Spleen (tissue), 7 donors: ENCODE results near the gene ALKBH8.
"Not testable (repeated sequence)": the region's sequence is repeated elsewhere in the genome, so short reads cannot be mapped to it uniquely, and the experiment has no call there.

Source experiments
- CTCF ChIP-seq, 11 experiments: fragments of 200-600 bp in 7 of 11; fragments of 450-650 bp in 4 of 11; sonication (generic) in 4 of 11; IDR thresholded peaks in 8 of 11; conservative IDR thresholded peaks in 3 of 11; 1 replicate in 7 of 11; 2 replicates in 4 of 11; pipeline versions ENCODE4 v1.4.0 to v1.8.0; 2016 to 2021; ENCODE audit warnings: antibody characterized with exemption in 11 of 11, inconsistent platforms in 4 of 11, mild to moderate bottlenecking in 1 of 11
- POLR2A ChIP-seq, 3 donors: fragments of 450-650 bp; IDR thresholded peaks; one replicate each; pipeline ENCODE4 v1.5.1; 2017; ENCODE audit warnings: antibody characterized with exemption in 3 of 3, mild to moderate bottlenecking in 1 of 3
- POLR2AphosphoS5 ChIP-seq, 3 donors: sonication (generic); formaldehyde crosslinking; IDR thresholded peaks; one replicate each; pipeline ENCODE4 v1.5.1; 2017; ENCODE audit warnings: antibody characterized with exemption in 3 of 3
- donor health status: DM: no; HTN: no; CAD: no; lungs with moderate emphysema.
- donor health status: DM: no; HTN: no; CAD: no.
- donor health status: DM: no; HTN: no; CAD: no.

DNA sequence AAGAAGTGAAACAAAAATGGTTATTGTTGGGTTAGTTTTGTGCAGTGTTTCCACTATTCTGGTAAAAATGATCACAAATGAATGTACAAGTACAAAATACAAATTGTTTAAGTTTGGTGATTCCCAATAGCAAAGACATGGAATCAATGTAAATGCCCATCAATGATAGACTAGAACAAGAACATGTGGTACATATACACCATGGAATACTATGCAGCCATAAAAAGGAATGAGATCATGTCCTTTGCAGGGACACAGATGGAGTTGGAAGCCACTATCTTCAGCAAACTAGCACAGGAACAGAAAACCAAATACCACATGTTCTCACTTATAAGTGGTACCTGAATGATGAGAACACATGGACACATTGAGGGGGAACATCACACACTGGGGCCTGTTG, 28.4 kb downstream of the ALKBH8 start:
- not testable (repeated sequence) for TF ChIP-seq POLR2A (IDR thresholded peaks at IDR 0.05); CTCF (IDR thresholded peaks at IDR 0.05 in 8 of 11, conservative IDR thresholded peaks at IDR 0.05 in 3 of 11); POLR2AphosphoS5 (IDR thresholded peaks at IDR 0.05)
